Ascending aorta (tissue), 2 donors: ENCODE results near the gene MPZ. TPM values are rescaled to one million over a fixed set of nuclear protein-coding genes. Genes with fewer than 3 reads are reported as not detected.
"Not testable (repeated sequence)": the region's sequence is repeated elsewhere in the genome, so short reads cannot be mapped to it uniquely, and the experiment has no call there.

Experiments used
- DNase-seq, 2 donors: peaks; one replicate each; pipeline ENCODE4 v3.0.0-alpha.2; 2019; ENCODE audit warnings: low spot score in 2 of 2
- H3K27ac ChIP-seq, 2 donors: fragments of 200-600 bp; sonication (generic); one replicate each; pipeline ENCODE4 v1.5.1; 2016 to 2017; ENCODE audit warnings: mild to moderate bottlenecking in 1 of 2
- H3K27me3 ChIP-seq: fragments of 200-600 bp; sonication (generic); one replicate; pipeline ENCODE4 v1.5.1; 2017
- H3K36me3 ChIP-seq, 2 donors: fragments of 200-600 bp; sonication (generic); one replicate each; pipeline ENCODE4 v1.5.1; 2016
- H3K4me1 ChIP-seq, 2 donors: fragments of 200-600 bp; sonication (generic); one replicate each; pipeline ENCODE4 v1.5.1; 2016 to 2017; ENCODE audit warnings: mild to moderate bottlenecking in 1 of 2
- H3K4me3 ChIP-seq, 2 donors: fragments of 200-600 bp; sonication (generic); one replicate each; pipeline ENCODE4 v1.5.1; 2016 to 2017; ENCODE audit warnings: mild to moderate bottlenecking in 1 of 2
- H3K9me3 ChIP-seq, 2 donors: fragments of 200-600 bp; sonication (generic); one replicate each; pipeline ENCODE4 v1.5.1; 2016
- CTCF ChIP-seq, 3 experiments: fragments of 200-600 bp in 2 of 3; fragments of 450-650 bp in 1 of 3; sonication (generic) in 2 of 3; IDR thresholded peaks; one replicate each; pipeline ENCODE4 v1.5.1; 2016 to 2019; ENCODE audit warnings: antibody characterized with exemption in 3 of 3, mild to moderate bottlenecking in 1 of 3, moderate library complexity in 1 of 3
- intact Hi-C: fragments of 100-400 bp; cut with DNase I; formaldehyde crosslinking; loops from one replicate; pipeline ENCODE4 v1.15.1; 2023
- total RNA-seq: library from RNA; depleted of rRNA; stranded (reverse); fragments of >200 nt; gene quantifications from one replicate; pipeline ENCODE4 v1.1.0, GENCODE V29; 2016

The MPZ gene
- total RNA-seq, 1 donor from 2014 or later: 2.4 TPM

GRCh38 chr1:161261261-161262235, 48.2 kb downstream of the MPZ start:
- no peaks in the 10 kb centered on the region for H3K36me3 ChIP-seq
- no peak for TF ChIP-seq CTCF (IDR thresholded peaks at IDR 0.05)
- no peak overlapping the region for H3K27ac ChIP-seq
- H3K4me3 ChIP-seq: no peak overlapping the region
- H3K27me3 ChIP-seq: no peaks in the 10 kb centered on the region
- H3K4me1 ChIP-seq: peaks cover 0 to 5% of the 10 kb centered on the region in 2 donors
- no peak for DNase-seq
- H3K9me3 ChIP-seq: peaks cover 0 to 5% of the 10 kb centered on the region in 2 donors
- intact Hi-C loops: no loop called here

GRCh38 chr1:161260376-161261260, 49.1 kb downstream of the MPZ start:
- Histone ChIP-seq H3K36me3 (no peaks in the 10 kb centered on the region), H3K9me3 (peaks cover 0 to 5% of the 10 kb centered on the region in 2 donors), H3K4me3 (no peak overlapping the region), H3K27me3 (no peaks in the 10 kb centered on the region), H3K4me1 (peaks cover 0 to 5% of the 10 kb centered on the region in 2 donors), H3K27ac (no peak overlapping the region)
- TF ChIP-seq CTCF (IDR thresholded peaks at IDR 0.05): no peak
- intact Hi-C loops: no loop called here
- no peak for DNase-seq

GRCh38 chr1:161259765-161260164, 50.0 kb downstream of the MPZ start:
- Histone ChIP-seq H3K27me3 (no peaks in the 10 kb centered on the region), H3K9me3 (peaks cover 0 to 5% of the 10 kb centered on the region in 2 donors), H3K4me3 (no peak overlapping the region), H3K36me3 (no peaks in the 10 kb centered on the region), H3K4me1 (peaks cover 0 to 5% of the 10 kb centered on the region in 2 donors), H3K27ac (no peak overlapping the region)
- TF ChIP-seq CTCF (IDR thresholded peaks at IDR 0.05): no peak
- intact Hi-C loops: no loop called here
- DNase-seq: no peak

- TF ChIP-seq CTCF (IDR thresholded peaks at IDR 0.05): no peak
- H3K9me3 ChIP-seq: peaks cover 0 to 5% of the 10 kb centered on the region in 2 donors
- H3K4me3 ChIP-seq: no peak overlapping the region
- H3K27ac ChIP-seq: no peak overlapping the region
- no peaks in the 10 kb centered on the region for H3K36me3 ChIP-seq
- no peak for DNase-seq
- H3K27me3 ChIP-seq: no peaks in the 10 kb centered on the region
- H3K4me1 ChIP-seq: peaks cover 0 to 5% of the 10 kb centered on the region in 2 donors
- intact Hi-C loops: no loop called here
Observed at GRCh38 chr1:161259345-161259702, 50.4 kb downstream of the MPZ start.

GRCh38 chr1:161258439-161259344, 51.1 kb downstream of the MPZ start, which contains the start of gene PCP4L1:
Gene PCP4L1, plus strand, starts transcription at chr1:161258745. Its CDS starts 230 bp downstream, at chr1:161258975.
- Histone ChIP-seq H3K4me3 (peak within 1 kb of the TSS; percentile 45 to 51), H3K27me3 (no peaks in the 10 kb centered on the region), H3K4me1 (peaks cover 0 to 5% of the 10 kb centered on the region in 2 donors), H3K36me3 (no peaks in the 10 kb centered on the region), H3K27ac (no peak within 1 kb of the TSS), H3K9me3 (peaks cover 0 to 5% of the 10 kb centered on the region in 2 donors)
- intact Hi-C loops: no loop called here
- no peak for TF ChIP-seq CTCF (IDR thresholded peaks at IDR 0.05)
- no peak for DNase-seq

GRCh38 chr1:161257109-161257508, 52.7 kb downstream of the MPZ start:
- H3K27ac ChIP-seq, intact Hi-C loops, H3K27me3 ChIP-seq, H3K9me3 ChIP-seq, H3K36me3 ChIP-seq, DNase-seq, H3K4me1 ChIP-seq, H3K4me3 ChIP-seq: not testable (repeated sequence)

- DNase-seq, intact Hi-C loops, H3K9me3 ChIP-seq, H3K36me3 ChIP-seq, H3K4me3 ChIP-seq, H3K27me3 ChIP-seq, H3K4me1 ChIP-seq, H3K27ac ChIP-seq: not testable (repeated sequence)
Observed at GRCh38 chr1:161255955-161256520, 53.7 kb downstream of the MPZ start.
